HepG2 (cell line): ENCODE results near the gene BIRC7. TPM values are rescaled to one million over a fixed set of nuclear protein-coding genes. Genes with fewer than 3 reads are reported as not detected.

Source experiments
- ATF7 ChIP-seq, 2 experiments: fragments of 450-650 bp in 1 of 2; sonication (generic) in 1 of 2; formaldehyde crosslinking in 1 of 2; IDR thresholded peaks; 2 replicates each; pipeline versions ENCODE4 v1.4.0 to v1.6.1; 2016 to 2020; ENCODE audit warnings: antibody characterized with exemption in 1 of 2, mild to moderate bottlenecking in 1 of 2, missing genetic modification reagents in 1 of 2
- BRCA1 ChIP-seq: sonication (generic); formaldehyde crosslinking; IDR thresholded peaks from 2 replicates; pipeline ENCODE4 v1.4.0; 2020; ENCODE audit warnings: missing genetic modification reagents
- BRD4 ChIP-seq: sonication (generic); formaldehyde crosslinking; IDR thresholded peaks from 2 replicates; pipeline ENCODE4 v1.4.0; 2020; ENCODE audit warnings: missing genetic modification reagents
- DRAP1 ChIP-seq: IDR thresholded peaks from 2 replicates; pipeline ENCODE4 v1.6.1; 2016; ENCODE audit warnings: missing genetic modification reagents, missing compliant biosample characterization
- EP300 ChIP-seq, 3 experiments: sonication (generic) in 1 of 3; formaldehyde crosslinking in 1 of 3; IDR thresholded peaks; 2 replicates each; pipeline versions ENCODE4 v1.5.1 to v1.6.1; 2011 to 2020; ENCODE audit warnings: low read depth in 2 of 3, low read length in 2 of 3, borderline replicate concordance in 1 of 3, improper control_type of control experiment in 1 of 3, mild to moderate bottlenecking in 1 of 3, missing genetic modification reagents in 1 of 3, moderate library complexity in 1 of 3
- ETV6 ChIP-seq: sonication (generic); formaldehyde crosslinking; conservative IDR thresholded peaks from 2 replicates; pipeline ENCODE4 v1.4.0; 2020; ENCODE audit warnings: missing genetic modification reagents
- FOXK1 ChIP-seq: sonication (generic); formaldehyde crosslinking; IDR thresholded peaks from 2 replicates; pipeline ENCODE4 v1.4.0; 2020; ENCODE audit warnings: low read depth, missing genetic modification reagents, borderline replicate concordance
- GABPA ChIP-seq, 2 experiments: IDR thresholded peaks; 2 replicates each; pipeline ENCODE4 v1.6.1; 2011 to 2016; ENCODE audit warnings: low read depth in 2 of 2, low read length in 1 of 2, missing biosample characterization in 1 of 2, missing genetic modification characterization in 1 of 2
- HHEX ChIP-seq: IDR thresholded peaks from 2 replicates; pipeline ENCODE4 v1.6.1; 2016; ENCODE audit warnings: control low read depth
- MAF1 ChIP-seq: sonication (generic); formaldehyde crosslinking; IDR thresholded peaks from 2 replicates; pipeline ENCODE4 v1.5.0; 2020; ENCODE audit warnings: missing genetic modification reagents, borderline replicate concordance
- MIXL1 ChIP-seq: IDR thresholded peaks from 2 replicates; pipeline ENCODE4 v1.6.1; 2016
- NFKBIZ ChIP-seq: IDR thresholded peaks from 2 replicates; pipeline ENCODE4 v1.6.1; 2018; ENCODE audit warnings: missing genetic modification reagents, missing compliant biosample characterization
- SETDB1 ChIP-seq: sonication (generic); formaldehyde crosslinking; IDR thresholded peaks from 2 replicates; pipeline ENCODE4 v1.5.1; 2020; ENCODE audit warnings: missing genetic modification reagents, mild to moderate bottlenecking, borderline replicate concordance
- TGIF2 ChIP-seq: IDR thresholded peaks from 2 replicates; pipeline ENCODE4 v1.6.1; 2016; ENCODE audit warnings: control low read depth, missing compliant biosample characterization
- TSC22D2 ChIP-seq: sonication (generic); formaldehyde crosslinking; IDR thresholded peaks from 2 replicates; pipeline ENCODE4 v1.5.1; 2020; ENCODE audit warnings: missing genetic modification reagents, mild to moderate bottlenecking, borderline replicate concordance
- ZBTB25 ChIP-seq: IDR thresholded peaks from 2 replicates; pipeline ENCODE4 v1.6.1; 2018; ENCODE audit warnings: missing genetic modification reagents
- ZBTB33 ChIP-seq: sonication (generic); formaldehyde crosslinking; IDR thresholded peaks from 2 replicates; pipeline ENCODE4 v1.4.0; 2020; ENCODE audit warnings: missing genetic modification reagents
- ZMYM2 ChIP-seq: sonication (generic); formaldehyde crosslinking; IDR thresholded peaks from 2 replicates; pipeline ENCODE4 v1.8.0; 2022; ENCODE audit warnings: mild to moderate bottlenecking, missing genetic modification reagents
- ZNF317 ChIP-seq: sonication (generic); formaldehyde crosslinking; IDR thresholded peaks from 2 replicates; pipeline ENCODE4 v1.5.0; 2020; ENCODE audit warnings: mild to moderate bottlenecking, missing genetic modification reagents
- ZNF34 ChIP-seq: sonication (generic); formaldehyde crosslinking; IDR thresholded peaks from 2 replicates; pipeline ENCODE4 v1.4.0; 2020; ENCODE audit warnings: mild to moderate bottlenecking, missing genetic modification reagents, borderline replicate concordance
- ZNF354B ChIP-seq: sonication (generic); formaldehyde crosslinking; IDR thresholded peaks from 2 replicates; pipeline ENCODE4 v1.8.0; 2022; ENCODE audit warnings: mild to moderate bottlenecking, missing genetic modification reagents
- ZNF367 ChIP-seq: sonication (generic); formaldehyde crosslinking; IDR thresholded peaks from 2 replicates; pipeline ENCODE4 v1.4.0; 2020; ENCODE audit warnings: missing genetic modification reagents, borderline replicate concordance
- polyA plus RNA-seq, 8 experiments: library from polyadenylated mRNA; depleted of rRNA in 3 of 8; stranded (reverse) in 7 of 8; unstranded in 1 of 8; fragments of >200 nt; fragmentation: Illumina TruSeq in 4 of 8; extraction: Trizol in 4 of 8; gene quantifications; 2 replicates each; pipeline versions ENCODE4 v1.2.1 to v1.2.3, GENCODE V29; 2011 to 2016; ENCODE audit warnings: low read depth in 4 of 8, missing spikeins in 1 of 8, mixed read lengths in 1 of 8; ENCODE audit not compliant: insufficient read depth in 1 of 8
- total RNA-seq, 5 experiments: library from RNA; depleted of rRNA; stranded (reverse); fragments of >200 nt; fragmentation: Illumina TruSeq; extraction: Trizol; gene quantifications; 2 replicates each; pipeline ENCODE4 v1.2.3, GENCODE V29; 2016; ENCODE audit warnings: low read depth in 1 of 5
- TF ChIP-seq, protein P1 (sequence below): IDR thresholded peaks from 2 replicates; pipeline ENCODE4 v1.6.1; 2018; ENCODE audit warnings: missing genetic modification reagents, mild to moderate bottlenecking, missing compliant biosample characterization
- TF ChIP-seq, protein P2 (sequence below): sonication (generic); formaldehyde crosslinking; IDR thresholded peaks from 2 replicates; pipeline ENCODE4 v1.5.1; 2020; ENCODE audit warnings: mild to moderate bottlenecking, missing genetic modification reagents, borderline replicate concordance

BIRC7 gene
- total and polyA plus RNA-seq, 2 of the 13 experiments (the other 11 are each of a cell fraction or from before 2014, with no cell fraction given) = 0.27 to 5.1 TPM

DNA sequence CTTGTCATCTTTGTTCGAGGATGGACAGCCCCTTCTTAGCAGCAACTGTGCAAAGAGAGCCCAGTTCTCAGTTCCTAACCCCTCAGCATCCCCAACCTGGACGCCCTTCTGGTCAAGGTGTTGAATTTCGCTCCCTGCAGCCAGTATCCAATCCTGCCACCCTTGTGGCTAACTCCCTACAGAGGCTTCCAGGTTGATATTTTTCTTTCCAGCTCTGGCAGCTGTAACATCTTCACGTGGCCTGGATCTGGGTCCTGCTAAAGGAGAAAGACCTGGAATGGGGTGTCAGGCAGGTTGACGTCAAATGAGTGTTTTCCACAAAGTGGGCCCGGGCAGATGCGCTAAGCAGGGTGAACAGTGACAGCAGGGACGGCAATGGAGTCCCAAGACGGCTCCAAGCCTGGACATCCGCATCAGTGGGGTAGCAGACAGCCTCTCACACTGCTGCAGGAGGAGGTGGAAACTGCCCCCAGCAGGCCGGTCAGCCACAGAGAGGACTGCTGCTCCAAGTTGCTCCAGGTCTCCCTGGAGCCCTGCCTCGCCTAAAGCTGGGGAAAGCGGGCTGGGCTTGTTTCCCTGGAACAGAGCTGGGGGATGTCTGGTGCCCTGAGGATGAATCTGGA is 18.7 kb upstream of the BIRC7 start (continued):
- TF ChIP-seq, protein P1, sequence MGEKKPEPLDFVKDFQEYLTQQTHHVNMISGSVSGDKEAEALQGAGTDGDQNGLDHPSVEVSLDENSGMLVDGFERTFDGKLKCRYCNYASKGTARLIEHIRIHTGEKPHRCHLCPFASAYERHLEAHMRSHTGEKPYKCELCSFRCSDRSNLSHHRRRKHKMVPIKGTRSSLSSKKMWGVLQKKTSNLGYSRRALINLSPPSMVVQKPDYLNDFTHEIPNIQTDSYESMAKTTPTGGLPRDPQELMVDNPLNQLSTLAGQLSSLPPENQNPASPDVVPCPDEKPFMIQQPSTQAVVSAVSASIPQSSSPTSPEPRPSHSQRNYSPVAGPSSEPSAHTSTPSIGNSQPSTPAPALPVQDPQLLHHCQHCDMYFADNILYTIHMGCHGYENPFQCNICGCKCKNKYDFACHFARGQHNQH = no peak
- TF ChIP-seq ZNF34 (CRISPR knock-in tag) (no peak), NFKBIZ (CRISPR knock-in tag) (no peak), ZNF367 (CRISPR knock-in tag) (no peak), EP300 (IDR thresholded peaks at IDR 0.05; ENCODE audit: low read depth in 2 of 2, low read length in 2 of 2) (no peak), EP300 (CRISPR knock-in tag; IDR thresholded peaks at IDR 0.05; ENCODE audit: borderline replicate concordance) (no peak), ZNF317 (CRISPR knock-in tag) (peak; percentile 20; the same call in 1 of the 2 replicates), MIXL1 (no peak), HHEX (CRISPR knock-in tag) (0 out of 2 replicates have a peak, but pooled peaks have one; percentile 3), ZBTB25 (CRISPR knock-in tag) (0 out of 2 replicates have a peak, but pooled peaks have one; percentile 11), TGIF2 (CRISPR knock-in tag) (0 out of 2 replicates have a peak, but pooled peaks have one; percentile 33), ZNF354B (CRISPR knock-in tag) (0 out of 2 replicates have a peak, but pooled peaks have one; percentile 12), GABPA (IDR thresholded peaks at IDR 0.05; ENCODE audit: low read depth, low read length) (0 out of 2 replicates have a peak, but pooled peaks have one; percentile 10), GABPA (CRISPR knock-in tag; IDR thresholded peaks at IDR 0.05; ENCODE audit: low read depth) (no peak), ZBTB33 (no peak), BRCA1 (CRISPR knock-in tag) (no peak), FOXK1 (CRISPR knock-in tag) (no peak), ATF7 (IDR thresholded peaks at IDR 0.05) (no peak), ATF7 (CRISPR knock-in tag; IDR thresholded peaks at IDR 0.05) (no peak), BRD4 (peak; percentile 43; the same call in 1 of the 2 replicates), SETDB1 (no peak), DRAP1 (no peak), TSC22D2 (CRISPR knock-in tag) (no peak; the same call in 1 of the 2 replicates), MAF1 (CRISPR knock-in tag) (no peak), ETV6 (CRISPR knock-in tag) (no peak), ZMYM2 (CRISPR knock-in tag) (no peak)
- TF ChIP-seq, protein P2, sequence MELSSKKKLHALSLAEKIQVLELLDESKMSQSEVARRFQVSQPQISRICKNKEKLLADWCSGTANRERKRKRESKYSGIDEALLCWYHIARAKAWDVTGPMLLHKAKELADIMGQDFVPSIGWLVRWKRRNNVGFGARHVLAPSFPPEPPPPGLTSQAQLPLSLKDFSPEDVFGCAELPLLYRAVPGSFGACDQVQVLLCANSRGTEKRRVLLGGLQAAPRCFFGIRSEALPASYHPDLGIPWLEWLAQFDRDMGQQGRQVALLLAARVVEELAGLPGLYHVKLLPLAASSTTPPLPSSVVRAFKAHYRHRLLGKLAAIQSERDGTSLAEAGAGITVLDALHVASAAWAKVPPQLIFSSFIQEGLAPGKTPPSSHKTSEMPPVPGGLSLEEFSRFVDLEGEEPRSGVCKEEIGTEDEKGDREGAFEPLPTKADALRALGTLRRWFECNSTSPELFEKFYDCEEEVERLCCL = 0 out of 2 replicates have a peak, but pooled peaks have one; percentile 14
